Measurements from ENCODE around the gene BCKDHB.
A peak's percentile ranks its signal among the peaks of the same experiment; 100 is the strongest.
"Not testable (repeated sequence)": the region's sequence is repeated elsewhere in the genome, so short reads cannot be mapped to it uniquely, and the experiment has no call there.

Gene BCKDHB

GRCh38 chr6:80271074-80271473 is 164.6 kb downstream of the BCKDHB start:
- DNase-seq = no peak

- DNase-seq = no peak
Observed at GRCh38 chr6:80272988-80273387, 166.5 kb downstream of the BCKDHB start.

GRCh38 chr6:80276861-80277260 is 170.4 kb downstream of the BCKDHB start:
- no peak for DNase-seq

- DNase-seq = no peak
Observed at GRCh38 chr6:80277501-80277900, 171.0 kb downstream of the BCKDHB start.

GRCh38 chr6:80280262-80281010 is 174.0 kb downstream of the BCKDHB start:
- DNase-seq = no peak

GRCh38 chr6:80282913-80283554 is 176.6 kb downstream of the BCKDHB start:
- DNase-seq = peak; percentile 14

- no peak for DNase-seq
Observed at GRCh38 chr6:80287112-80287511, 180.6 kb downstream of the BCKDHB start.

GRCh38 chr6:80287607-80288006 is 181.1 kb downstream of the BCKDHB start:
- DNase-seq = no peak

GRCh38 chr6:80289727-80290126 is 183.3 kb downstream of the BCKDHB start:
- no peak for DNase-seq

- DNase-seq = not testable (repeated sequence)
Observed at GRCh38 chr6:80294531-80294930, 188.1 kb downstream of the BCKDHB start.

GRCh38 chr6:80302716-80303115 is 196.2 kb downstream of the BCKDHB start:
- no peak for DNase-seq

- DNase-seq = no peak
Observed at GRCh38 chr6:80304014-80304413, 197.5 kb downstream of the BCKDHB start.

GRCh38 chr6:80314531-80314930 is 208.1 kb downstream of the BCKDHB start:
- DNase-seq = no peak

GRCh38 chr6:80316686-80317231 is 210.3 kb downstream of the BCKDHB start:
- no peak for DNase-seq

- no peak for DNase-seq
Observed at GRCh38 chr6:80319196-80319595, 212.7 kb downstream of the BCKDHB start.

GRCh38 chr6:80321011-80321410 is 214.5 kb downstream of the BCKDHB start:
- DNase-seq = no peak

- no peak for DNase-seq
Observed at GRCh38 chr6:80325742-80326141, 219.3 kb downstream of the BCKDHB start.

- DNase-seq = no peak
Observed at GRCh38 chr6:80328652-80329051, 222.2 kb downstream of the BCKDHB start.

GRCh38 chr6:80329496-80329895 is 223.0 kb downstream of the BCKDHB start:
- DNase-seq = no peak

- DNase-seq = no peak
Observed at GRCh38 chr6:80330961-80331360, 224.5 kb downstream of the BCKDHB start.

- peak; percentile 61 for DNase-seq
Observed at GRCh38 chr6:80331522-80331921, 225.1 kb downstream of the BCKDHB start.

- DNase-seq = peak; percentile 45
Observed at GRCh38 chr6:80331974-80332373, 225.5 kb downstream of the BCKDHB start.

GRCh38 chr6:80333342-80333741 is 226.9 kb downstream of the BCKDHB start:
- DNase-seq = peak; percentile 82

GRCh38 chr6:80335121-80335531 is 228.7 kb downstream of the BCKDHB start:
- DNase-seq = no peak
